Stomach (tissue), 4 donors: ENCODE data around the gene PLXNA2.

ENCODE experiments used
- EP300 ChIP-seq: sonication (generic); formaldehyde crosslinking; IDR thresholded peaks from one replicate; pipeline ENCODE4 v1.6.1; 2017; ENCODE audit warnings: antibody characterized with exemption
- POLR2A ChIP-seq, 4 donors: fragments of 450-650 bp; IDR thresholded peaks; one replicate each; pipeline ENCODE4 v1.6.1; 2016; ENCODE audit warnings: antibody characterized with exemption in 4 of 4, control low read depth in 2 of 4, mild to moderate bottlenecking in 1 of 4, moderate library complexity in 1 of 4
- POLR2AphosphoS5 ChIP-seq, 3 donors: sonication (generic); formaldehyde crosslinking; IDR thresholded peaks; one replicate each; pipeline ENCODE4 v1.6.1; 2016; ENCODE audit warnings: antibody characterized with exemption in 3 of 3
- TF ChIP-seq, protein P1 (sequence below), 7 experiments: fragments of 450-650 bp in 4 of 7; fragments of 200-600 bp in 3 of 7; sonication (generic) in 3 of 7; IDR thresholded peaks; one replicate each; pipeline ENCODE4 v1.5.1; 2016 to 2019; ENCODE audit warnings: antibody characterized with exemption in 7 of 7, control low read depth in 2 of 7, mild to moderate bottlenecking in 1 of 7

- TF ChIP-seq POLR2A (IDR thresholded peaks at IDR 0.05): no peak
- TF ChIP-seq, protein P1, sequence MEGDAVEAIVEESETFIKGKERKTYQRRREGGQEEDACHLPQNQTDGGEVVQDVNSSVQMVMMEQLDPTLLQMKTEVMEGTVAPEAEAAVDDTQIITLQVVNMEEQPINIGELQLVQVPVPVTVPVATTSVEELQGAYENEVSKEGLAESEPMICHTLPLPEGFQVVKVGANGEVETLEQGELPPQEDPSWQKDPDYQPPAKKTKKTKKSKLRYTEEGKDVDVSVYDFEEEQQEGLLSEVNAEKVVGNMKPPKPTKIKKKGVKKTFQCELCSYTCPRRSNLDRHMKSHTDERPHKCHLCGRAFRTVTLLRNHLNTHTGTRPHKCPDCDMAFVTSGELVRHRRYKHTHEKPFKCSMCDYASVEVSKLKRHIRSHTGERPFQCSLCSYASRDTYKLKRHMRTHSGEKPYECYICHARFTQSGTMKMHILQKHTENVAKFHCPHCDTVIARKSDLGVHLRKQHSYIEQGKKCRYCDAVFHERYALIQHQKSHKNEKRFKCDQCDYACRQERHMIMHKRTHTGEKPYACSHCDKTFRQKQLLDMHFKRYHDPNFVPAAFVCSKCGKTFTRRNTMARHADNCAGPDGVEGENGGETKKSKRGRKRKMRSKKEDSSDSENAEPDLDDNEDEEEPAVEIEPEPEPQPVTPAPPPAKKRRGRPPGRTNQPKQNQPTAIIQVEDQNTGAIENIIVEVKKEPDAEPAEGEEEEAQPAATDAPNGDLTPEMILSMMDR (IDR thresholded peaks at IDR 0.05): no peak
- TF ChIP-seq POLR2AphosphoS5 (IDR thresholded peaks at IDR 0.05): no peak
- TF ChIP-seq EP300: no peak
These were observed 116.9 kb downstream of the PLXNA2 start for GRCh38 chr1:208127284-208127683.
